Right hindlimb (tissue), 1 donor: ENCODE measurements around the gene MACROD2.

Source experiments
- DNase-seq: peaks from one replicate; pipeline ENCODE4 v3.0.0-alpha.2; 2018

The MACROD2 gene

DNA sequence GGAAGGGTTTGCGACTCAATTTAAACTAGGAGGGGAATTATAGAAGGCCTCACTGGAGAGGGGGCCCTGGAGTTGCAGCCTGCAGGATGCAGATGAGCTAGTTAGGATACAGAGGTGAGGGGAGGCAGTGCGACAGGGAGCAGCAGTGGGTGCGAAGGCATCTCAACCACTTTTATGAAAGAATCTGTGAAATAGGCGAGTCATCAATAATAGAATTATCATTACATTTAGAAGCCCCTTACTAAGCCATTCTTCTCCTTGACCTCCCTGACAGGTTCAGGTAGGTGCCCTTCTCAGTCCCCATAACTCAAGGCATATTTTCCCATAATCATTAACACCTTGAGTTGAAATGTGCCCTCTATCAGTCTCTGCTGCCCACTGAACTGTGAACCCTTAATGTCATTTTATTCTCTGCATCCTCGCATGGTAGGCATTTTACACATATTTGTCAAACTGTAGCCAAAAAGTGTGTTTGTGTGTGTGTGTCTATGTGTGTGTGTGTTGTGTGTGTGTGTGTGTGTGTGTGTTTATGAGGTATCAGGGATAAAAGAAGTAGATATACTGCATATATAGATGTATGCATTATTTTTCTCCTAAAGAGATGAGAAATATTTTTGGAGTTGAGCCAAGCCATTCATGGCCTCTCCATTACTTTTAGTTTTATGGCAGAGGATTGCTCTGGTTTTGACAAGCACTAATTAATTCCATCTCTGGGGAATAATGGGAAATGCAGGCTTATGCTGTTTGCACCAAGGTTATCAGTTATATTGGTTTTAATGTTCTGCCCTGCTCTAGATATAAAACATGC is 1679.1 kb downstream of the MACROD2 start:
- no peak for DNase-seq

- DNase-seq = no peak
These were observed 1679.8 kb downstream of the MACROD2 start for GRCh38 chr20:15675061-15675514.

GRCh38 chr20:15675813-15676484 is 1680.6 kb downstream of the MACROD2 start:
- no peak for DNase-seq

DNA sequence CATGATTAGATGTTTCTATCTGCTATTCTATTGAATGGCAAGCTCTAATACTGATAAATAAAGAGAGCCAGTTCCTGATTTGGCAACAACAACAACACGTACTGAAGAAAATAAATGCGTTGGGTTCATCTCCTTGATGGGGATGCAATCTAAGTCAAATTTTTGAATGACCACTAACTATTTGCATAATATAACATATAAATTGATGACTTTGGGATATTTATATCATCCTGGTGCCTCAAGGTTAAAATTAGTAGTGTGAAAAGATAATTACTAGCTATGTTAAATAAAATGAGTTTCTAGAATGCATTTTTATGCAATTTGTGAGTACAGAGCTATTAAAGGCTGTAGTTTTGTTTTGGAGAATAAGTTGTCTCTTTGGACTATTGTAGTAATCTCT is 1681.5 kb downstream of the MACROD2 start:
- no peak for DNase-seq

DNA sequence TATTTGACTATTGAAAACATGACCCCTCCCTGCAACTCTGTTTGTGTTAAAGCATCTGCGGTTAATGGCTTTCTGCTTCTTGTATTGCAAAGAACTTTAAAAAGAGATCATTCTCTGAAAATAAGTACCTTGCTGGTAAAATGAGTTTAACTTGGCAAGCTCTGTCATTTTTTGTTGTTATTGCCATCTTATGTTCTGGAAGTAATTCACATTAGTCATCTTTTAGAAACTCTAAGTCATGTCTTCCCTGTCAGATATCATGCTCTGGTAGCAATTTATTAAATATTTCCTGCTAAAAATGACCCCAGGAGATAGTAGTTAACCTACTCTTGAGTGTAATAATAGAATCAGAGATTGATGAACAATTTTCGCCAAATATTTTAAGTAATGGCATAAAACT is 1687.4 kb downstream of the MACROD2 start:
- no peak for DNase-seq

- no peak for DNase-seq
These were observed 1697.3 kb downstream of the MACROD2 start for GRCh38 chr20:15692570-15692969.

DNA sequence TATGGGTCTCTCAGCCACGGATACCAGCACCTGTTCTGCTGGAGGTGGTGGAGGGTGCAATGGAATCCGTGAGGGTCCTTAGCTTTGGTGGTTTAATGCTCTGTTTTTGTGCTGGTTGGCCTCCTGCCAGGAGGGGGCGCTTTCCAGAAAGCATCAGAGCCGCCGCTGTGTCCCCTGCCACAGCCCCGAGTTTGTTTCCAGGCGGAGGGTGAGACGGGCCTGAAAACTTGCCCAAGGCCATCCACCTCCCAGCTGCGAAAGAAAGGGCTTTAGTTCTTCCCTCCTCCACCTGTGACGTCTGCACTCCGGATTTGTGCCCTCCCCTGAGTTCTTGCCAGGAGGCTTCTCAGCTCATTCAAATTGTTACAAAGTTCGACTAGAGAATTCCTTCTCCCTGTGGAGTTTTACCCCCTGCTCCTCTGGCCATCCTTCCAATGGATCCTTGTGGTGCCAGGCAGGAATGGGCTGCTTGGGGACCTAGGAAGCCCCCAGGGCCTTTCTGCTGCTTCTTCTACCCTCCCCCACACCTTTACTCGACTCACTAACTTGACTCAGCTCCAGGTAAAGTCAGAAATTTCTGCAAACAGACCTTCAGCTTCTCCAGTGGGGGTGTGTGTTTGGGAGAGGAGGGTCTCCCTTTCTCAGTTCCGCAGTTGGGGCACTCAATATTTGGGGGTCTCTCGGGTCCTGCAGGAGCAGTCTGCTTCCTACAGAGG is 1704.3 kb downstream of the MACROD2 start:
- no peak for DNase-seq

DNA sequence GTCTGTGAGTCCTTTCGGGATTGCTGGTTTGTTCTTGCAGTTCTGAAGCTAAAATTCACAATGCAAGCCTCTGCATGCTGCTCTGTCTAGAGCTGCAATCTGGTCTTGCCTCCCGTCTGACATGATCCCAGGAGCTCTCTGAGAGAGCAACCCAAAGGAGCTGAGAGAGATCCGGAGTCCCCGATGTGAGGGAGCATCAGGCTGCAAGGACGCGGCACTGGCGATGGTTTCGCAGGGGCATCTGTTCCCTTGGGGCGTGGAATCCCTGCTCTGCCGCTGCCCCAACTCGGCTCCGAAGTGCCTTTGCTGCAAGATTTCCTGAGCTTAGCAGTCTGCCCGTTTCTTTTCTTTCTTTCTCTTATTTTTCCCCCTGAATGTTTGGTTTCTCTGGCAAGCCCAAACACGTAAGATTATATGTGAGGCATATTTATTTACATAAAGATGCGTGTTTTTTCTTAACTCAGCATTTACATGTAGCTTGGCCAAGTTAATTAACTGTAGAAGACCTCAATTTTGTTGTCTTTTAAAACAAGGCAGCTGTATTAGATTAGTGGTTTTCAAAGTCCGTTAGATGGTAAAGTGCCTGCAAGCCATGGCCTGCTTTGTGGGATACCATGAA is 1704.9 kb downstream of the MACROD2 start:
- DNase-seq = no peak

DNA sequence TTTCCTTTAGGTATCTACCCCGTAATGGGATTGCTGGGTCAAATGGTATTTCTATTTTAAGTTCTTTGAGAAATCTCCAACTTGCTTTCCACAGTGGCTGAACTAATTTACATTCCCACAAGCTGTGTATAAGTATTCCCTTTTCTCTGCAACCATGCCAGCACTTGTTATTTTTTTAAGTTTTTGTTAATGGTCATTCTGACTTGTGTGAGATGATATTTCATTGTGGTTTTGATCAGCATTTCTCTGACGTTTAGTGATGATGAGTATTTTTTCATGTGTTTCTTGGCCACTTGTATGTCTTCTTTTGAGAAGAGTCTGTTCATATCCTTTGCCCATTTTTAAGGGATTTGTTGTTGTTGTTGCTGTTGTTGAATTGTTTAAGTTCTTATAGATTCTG is 1706.8 kb downstream of the MACROD2 start:
- DNase-seq = no peak

GRCh38 chr20:15703171-15703911 is 1708.0 kb downstream of the MACROD2 start:
- DNase-seq = no peak

GRCh38 chr20:15705975-15706374 is 1710.7 kb downstream of the MACROD2 start:
- no peak for DNase-seq

DNA sequence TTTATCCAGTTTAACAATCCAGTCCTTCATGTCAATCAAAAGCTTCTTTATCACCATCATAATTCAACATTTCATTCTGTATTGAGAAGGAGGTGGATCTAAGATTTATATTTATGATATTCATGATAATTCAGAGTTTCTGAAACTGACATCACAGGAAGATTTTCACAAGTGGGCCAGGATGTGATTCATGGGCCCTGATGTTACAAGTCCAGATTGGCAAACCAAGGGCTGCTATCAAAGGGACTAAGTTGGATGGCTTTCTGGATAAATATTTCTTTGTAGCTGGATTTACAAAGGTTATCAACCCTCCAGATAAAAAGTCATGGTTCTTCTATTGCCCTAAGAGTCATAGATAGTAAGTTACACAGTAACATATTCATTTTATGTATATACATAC is 1711.4 kb downstream of the MACROD2 start:
- no peak for DNase-seq

GRCh38 chr20:15708984-15709598 is 1713.8 kb downstream of the MACROD2 start:
- no peak for DNase-seq

DNA sequence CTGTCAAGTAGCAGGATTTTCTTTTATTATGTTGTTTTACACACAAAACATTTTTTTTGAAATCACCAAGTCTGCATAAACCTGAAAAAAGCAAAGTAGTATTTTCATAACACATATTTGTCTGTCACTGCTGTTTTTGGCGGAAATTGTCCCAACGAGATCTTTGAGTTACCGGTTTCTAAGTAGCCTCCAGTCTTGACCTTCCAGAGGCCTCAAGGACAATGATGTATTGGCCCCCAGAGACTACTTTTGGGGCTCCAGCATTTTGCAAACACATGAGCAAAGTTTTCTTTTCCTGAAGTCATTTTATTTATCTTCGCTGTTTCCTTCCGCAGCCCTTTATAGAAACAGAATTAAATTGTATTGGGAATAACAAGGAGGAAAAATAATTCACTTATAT is 1715.3 kb downstream of the MACROD2 start:
- peak; percentile 53 for DNase-seq

DNA sequence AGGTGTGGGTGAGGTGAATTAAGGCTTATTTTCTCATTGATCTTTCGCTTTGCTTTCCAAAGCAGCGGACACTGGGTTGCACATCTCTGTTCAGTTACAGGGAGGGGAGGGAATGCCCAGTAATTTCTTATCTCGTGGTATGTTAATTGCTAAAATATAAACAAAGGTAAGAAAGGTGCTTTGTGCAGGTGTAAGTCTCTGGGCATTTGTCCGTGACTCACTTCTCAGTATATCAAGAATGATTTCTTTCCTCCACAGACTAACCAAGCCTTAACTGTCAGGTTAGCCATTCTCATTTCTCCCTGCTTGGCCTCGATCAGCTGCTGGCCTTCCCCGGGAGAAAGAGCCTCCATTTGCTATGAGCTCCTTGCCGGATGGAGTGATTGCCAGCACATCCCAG is 1715.9 kb downstream of the MACROD2 start:
- DNase-seq = peak; percentile 20

GRCh38 chr20:15716256-15716655 is 1720.9 kb downstream of the MACROD2 start:
- DNase-seq = peak; percentile 23

DNA sequence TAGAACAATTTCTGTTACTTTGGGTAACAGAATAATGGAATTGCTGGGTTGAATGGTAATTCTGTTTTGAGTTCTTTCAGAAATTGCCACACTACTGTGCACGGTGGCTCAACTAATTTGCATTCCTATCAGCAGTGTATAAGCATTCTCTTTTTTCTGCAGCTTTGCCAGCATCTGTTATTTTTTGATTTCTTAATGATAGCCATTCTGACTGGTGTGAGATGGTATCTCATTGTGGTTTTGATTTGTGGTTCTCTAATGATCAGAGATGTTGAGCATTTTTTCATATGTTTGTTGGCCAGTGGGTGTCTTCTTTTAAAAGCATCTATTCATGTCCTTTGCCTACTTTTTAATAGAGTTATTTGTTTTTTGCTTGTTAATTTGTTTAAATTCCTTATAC is 1731.1 kb downstream of the MACROD2 start:
- no peak for DNase-seq

DNA sequence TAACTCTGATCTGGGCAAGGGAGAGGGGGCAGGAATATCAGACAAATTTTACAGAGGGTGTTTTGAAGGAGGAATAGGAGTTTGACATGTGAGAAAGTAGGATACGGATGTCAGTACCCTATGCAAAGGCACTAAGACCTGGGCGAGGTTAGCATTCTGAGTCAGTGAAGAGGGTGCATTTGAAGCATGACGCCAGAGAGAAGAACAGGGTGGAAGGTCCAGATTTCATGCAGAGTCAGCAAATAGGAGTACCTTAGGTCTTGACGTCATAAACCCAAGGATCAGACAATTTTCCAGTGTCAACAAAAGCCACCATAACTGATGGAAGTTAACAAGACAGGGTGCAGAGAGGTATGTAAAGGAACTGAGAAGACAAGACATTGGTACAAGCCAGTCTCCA is 1738.7 kb downstream of the MACROD2 start:
- DNase-seq = no peak

GRCh38 chr20:15739035-15739434 is 1743.7 kb downstream of the MACROD2 start:
- DNase-seq = no peak

DNA sequence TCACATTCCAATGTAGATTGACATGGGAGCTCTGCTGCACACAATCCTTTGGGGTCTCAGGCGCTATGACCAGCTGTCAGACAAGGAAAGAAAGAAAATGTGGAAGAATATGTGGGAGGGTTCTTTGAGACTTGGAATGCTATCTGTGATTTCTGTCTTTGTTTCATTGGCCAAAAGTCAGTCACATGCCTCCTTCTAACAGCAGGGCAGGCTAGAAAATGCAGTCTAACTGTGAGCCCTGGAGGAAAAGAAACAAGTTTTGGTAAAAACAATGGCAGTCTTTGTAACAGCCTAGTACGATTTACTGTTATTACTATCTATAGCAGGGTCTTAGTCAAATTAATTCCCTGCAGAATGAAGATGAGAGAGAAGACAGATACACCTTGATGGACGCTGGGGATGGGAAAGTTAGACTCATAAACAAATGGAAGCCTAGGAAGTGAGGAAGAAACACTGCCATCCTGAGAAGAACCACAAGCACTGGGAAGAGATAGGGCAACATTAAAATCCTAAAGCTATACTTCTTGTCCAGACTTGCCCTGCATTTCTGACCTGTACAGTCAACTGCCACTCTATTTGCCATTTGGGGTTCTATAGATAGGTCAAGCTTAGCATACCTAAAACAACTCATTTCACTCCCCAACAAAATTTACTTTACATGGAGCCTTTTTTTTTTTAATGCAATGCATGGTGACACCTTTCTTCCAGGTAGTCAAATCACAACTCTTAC is 1744.9 kb downstream of the MACROD2 start:
- DNase-seq = no peak

DNA sequence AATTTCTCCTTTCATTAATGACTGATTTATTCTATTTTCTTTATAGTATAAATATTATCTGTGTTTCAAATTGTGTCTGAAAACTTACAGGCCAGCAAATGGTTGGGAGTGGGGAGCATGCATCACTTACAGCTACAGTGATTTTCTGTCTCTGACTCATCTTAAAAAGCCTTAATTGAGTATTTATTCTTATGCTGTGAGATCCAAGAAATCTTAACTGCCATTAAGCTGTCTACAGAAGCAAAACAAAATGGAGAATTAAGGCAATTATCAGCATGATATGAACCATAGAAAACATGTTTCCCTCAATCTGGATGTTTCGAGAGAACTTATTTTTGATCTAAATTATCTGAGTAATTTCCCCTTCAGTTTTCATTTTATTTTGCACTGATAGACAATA is 1746.8 kb downstream of the MACROD2 start:
- DNase-seq = no peak
